GM18508 (cell line): ENCODE results near the gene IFITM1.
"Not testable (repeated sequence)": the region's sequence is repeated elsewhere in the genome, so short reads cannot be mapped to it uniquely, and the experiment has no call there.

Source experiments
- ATAC-seq: cut with Tn5 transposase; IDR thresholded peaks from one replicate; pipeline ENCODE4 v1.9.1; 2021; ENCODE audit warnings: moderate number of reproducible peaks; ENCODE audit not compliant: insufficient read depth, unreplicated experiment

The IFITM1 gene

GRCh38 chr11:324593-325517 is 11.0 kb downstream of the IFITM1 start:
- not testable (repeated sequence) for ATAC-seq

- no peak for ATAC-seq
These were observed 12.2 kb downstream of the IFITM1 start for GRCh38 chr11:325796-326591.

GRCh38 chr11:326592-326841 is 12.7 kb downstream of the IFITM1 start:
- no peak for ATAC-seq

- no peak for ATAC-seq
These were observed 13.2 kb downstream of the IFITM1 start for GRCh38 chr11:326842-327580.

- ATAC-seq, result no peak
These were observed 13.7 kb downstream of the IFITM1 start for GRCh38 chr11:327581-327923.

GRCh38 chr11:328012-328411 is 14.2 kb downstream of the IFITM1 start:
- no peak for ATAC-seq

- ATAC-seq, result not testable (repeated sequence)
These were observed 14.8 kb downstream of the IFITM1 start for GRCh38 chr11:328516-329100.

GRCh38 chr11:329886-330253 is 16.0 kb downstream of the IFITM1 start:
- ATAC-seq, result no peak

GRCh38 chr11:330307-330693 is 16.5 kb downstream of the IFITM1 start:
- ATAC-seq, result no peak

- ATAC-seq, result no peak
These were observed 17.0 kb downstream of the IFITM1 start for GRCh38 chr11:330694-331357.

- ATAC-seq, result no peak
These were observed 17.7 kb downstream of the IFITM1 start for GRCh38 chr11:331358-332060.

GRCh38 chr11:332651-333480 is 19.0 kb downstream of the IFITM1 start:
- no peak for ATAC-seq

- not testable (repeated sequence) for ATAC-seq
These were observed 19.9 kb downstream of the IFITM1 start for GRCh38 chr11:333616-334263.

GRCh38 chr11:334264-334994 is 20.6 kb downstream of the IFITM1 start:
- ATAC-seq, result no peak

- no peak for ATAC-seq
These were observed 22.2 kb downstream of the IFITM1 start for GRCh38 chr11:335779-336658.

GRCh38 chr11:336659-337198 is 22.9 kb downstream of the IFITM1 start:
- ATAC-seq, result no peak
